ENCODE results near the gene THAP5. TPM values are rescaled to one million over a fixed set of nuclear protein-coding genes. Genes with fewer than 3 reads are reported as not detected.

THAP5 gene
- total RNA-seq, 1 donor from 2014 or later: 21.1 TPM

GRCh38 chr7:108515013-108515412 is 54.5 kb downstream of the THAP5 start:
- no peak for TF ChIP-seq CTCF (IDR thresholded peaks at IDR 0.05; ENCODE audit: insufficient read depth, low read length, severe bottlenecking)
- Histone ChIP-seq H3K27me3 (ENCODE audit: control insufficient read depth, insufficient read depth, low read length) (no peaks in the 10 kb centered on the region), H3K36me3 (ENCODE audit: control insufficient read depth, insufficient read depth, low read length) (no peaks in the 10 kb centered on the region), H3K4me3 (ENCODE audit: low read depth, low read length) (no peak overlapping the region)
- DNase-seq (ENCODE audit: low read depth): no peak
- no peak for FAIRE-seq

Other genes with a start within 250 kb of the THAP5 start
- 0.26 and 0.51 TPM in 2 replicates for gene NRCAM, start 113.3 kb downstream of the THAP5 start, total RNA-seq
- gene PNPLA8, start 43.6 kb downstream of the THAP5 start, total RNA-seq: 26.3 and 36.6 TPM in 2 replicates
- 85.0 and 142 TPM in 2 replicates for gene DNAJB9, start 168 bp upstream of the THAP5 start, total RNA-seq